Thoracic aorta (tissue), 2 donors: ENCODE measurements around the gene NUP42. TPM values are rescaled to one million over a fixed set of nuclear protein-coding genes. Genes with fewer than 3 reads are reported as not detected.
"Not testable (repeated sequence)": the region's sequence is repeated elsewhere in the genome, so short reads cannot be mapped to it uniquely, and the experiment has no call there.

Experiments
- ATAC-seq: fragments of 150-250 bp; one replicate; pipeline ENCODE4 v1.8.0; 2017; ENCODE audit warnings: low read depth; ENCODE audit not compliant: insufficient number of reproducible peaks, low FRiP score
- DNase-seq: peaks from one replicate; pipeline ENCODE4 v3.0.0-alpha.2; 2020; ENCODE audit warnings: low spot score
- H3K27ac ChIP-seq, 2 donors: fragments of 200-600 bp; sonication (generic); 1 replicate in 1 of 2; 2 replicates in 1 of 2; pipeline ENCODE4 v1.5.1; 2016; ENCODE audit warnings: mild to moderate bottlenecking in 2 of 2, moderate library complexity in 2 of 2
- H3K27me3 ChIP-seq: fragments of 200-600 bp; sonication (generic); replicated peaks from 2 replicates; pipeline ENCODE4 v1.6.0; 2016; ENCODE audit warnings: mild to moderate bottlenecking; ENCODE audit not compliant: insufficient read depth
- H3K36me3 ChIP-seq: fragments of 200-600 bp; sonication (generic); one replicate; pipeline ENCODE4 v1.5.1; 2016
- H3K4me1 ChIP-seq, 2 donors: fragments of 200-600 bp; sonication (generic); 1 replicate in 1 of 2; 2 replicates in 1 of 2; pipeline versions ENCODE4 v1.5.1 to v1.6.0; 2016; ENCODE audit warnings: low read depth in 2 of 2, mild to moderate bottlenecking in 1 of 2; ENCODE audit not compliant: control insufficient read depth in 1 of 2
- H3K4me3 ChIP-seq: fragments of 200-600 bp; sonication (generic); 2 replicates; pipeline ENCODE4 v1.5.1; 2016; ENCODE audit warnings: mild to moderate bottlenecking
- H3K9me3 ChIP-seq: fragments of 200-600 bp; sonication (generic); 2 replicates; pipeline ENCODE4 v1.5.1; 2016
- CTCF ChIP-seq: fragments of 200-600 bp; sonication (generic); IDR thresholded peaks from one replicate; pipeline ENCODE4 v1.5.1; 2019; ENCODE audit warnings: antibody characterized with exemption
- total RNA-seq, 2 donors: library from RNA; depleted of rRNA; stranded (reverse); fragments of >200 nt; gene quantifications; one replicate each; pipeline versions ENCODE4 v1.1.0 to v1.2.3, GENCODE V29; 2016

The NUP42 gene
- total RNA-seq, 2 donors from 2014 or later, result 34.0 to 54.7 TPM

- no peaks in the 10 kb centered on the region for H3K36me3 ChIP-seq
- no peak for TF ChIP-seq CTCF
- ATAC-seq (no peak), DNase-seq (no peak)
- no peaks in the 10 kb centered on the region for H3K4me1 ChIP-seq
- H3K9me3 ChIP-seq, result no peaks in the 10 kb centered on the region
- H3K27me3 ChIP-seq, result no peaks in the 10 kb centered on the region
- no peak overlapping the region for H3K4me3 ChIP-seq
- H3K27ac ChIP-seq, result no peak overlapping the region
Observed at GRCh38 chr7:23220690-23221305, 39.0 kb downstream of the NUP42 start.

- H3K27me3 ChIP-seq, result no peaks in the 10 kb centered on the region
- ATAC-seq, result no peak
- DNase-seq, result no peak
Observed at GRCh38 chr7:23222439-23223030, 40.7 kb downstream of the NUP42 start.

GRCh38 chr7:23224364-23224763 is 42.5 kb downstream of the NUP42 start:
- H3K4me1 ChIP-seq, H3K27ac ChIP-seq, H3K36me3 ChIP-seq, DNase-seq, ATAC-seq, H3K4me3 ChIP-seq, H3K27me3 ChIP-seq, H3K9me3 ChIP-seq: not testable (repeated sequence)

More at GRCh38 chr7:23222439-23223030, 40.7 kb downstream of the NUP42 start:
- no peaks in the 10 kb centered on the region for H3K4me1 ChIP-seq
- no peak overlapping the region for H3K4me3 ChIP-seq
- H3K36me3 ChIP-seq, result no peaks in the 10 kb centered on the region
- no peak for TF ChIP-seq CTCF
- H3K9me3 ChIP-seq, result no peaks in the 10 kb centered on the region
- no peak overlapping the region for H3K27ac ChIP-seq

- no peak for ATAC-seq
- Histone ChIP-seq H3K4me1 (no peaks in the 10 kb centered on the region), H3K36me3 (no peaks in the 10 kb centered on the region), H3K9me3 (no peaks in the 10 kb centered on the region), H3K27ac (no peak overlapping the region), H3K4me3 (no peak overlapping the region), H3K27me3 (no peaks in the 10 kb centered on the region)
- no peak for DNase-seq
- no peak for TF ChIP-seq CTCF
Observed at GRCh38 chr7:23226844-23227450, 45.1 kb downstream of the NUP42 start.

GRCh38 chr7:23228412-23228811 is 46.6 kb downstream of the NUP42 start:
- no peak for ATAC-seq
- H3K9me3 ChIP-seq, result no peaks in the 10 kb centered on the region
- H3K4me1 ChIP-seq, result no peaks in the 10 kb centered on the region
- no peak for DNase-seq
- H3K4me3 ChIP-seq, result no peak overlapping the region
- no peaks in the 10 kb centered on the region for H3K36me3 ChIP-seq
- H3K27me3 ChIP-seq, result no peaks in the 10 kb centered on the region
- no peak overlapping the region for H3K27ac ChIP-seq
- TF ChIP-seq CTCF, result no peak
